CD4-positive, CD25-positive, alpha-beta regulatory T cell (primary cell): Measurements from ENCODE around the gene SLC10A7. TPM values are rescaled to one million over a fixed set of nuclear protein-coding genes. Genes with fewer than 3 reads are reported as not detected.

Experiments
- ATAC-seq, 2 donors: fragments of 150-1000 bp; cut with Tn5 transposase; one replicate each; pipeline ENCODE4 v1.10.0; 2021; ENCODE audit warnings: low read depth in 2 of 2, moderate number of reproducible peaks in 2 of 2, moderate library complexity in 1 of 2
- DNase-seq, 3 donors: peaks; one replicate each; pipeline versions ENCODE4 v3.0.0 to v3.0.0-alpha.2; 2012 to 2022; ENCODE audit warnings: mixed read lengths in 1 of 3
- H3K27ac ChIP-seq: one replicate; pipeline ENCODE4 v1.7.0; 2013; ENCODE audit warnings: mild to moderate bottlenecking, low read length; ENCODE audit not compliant: insufficient read depth, poor library complexity, severe bottlenecking
- H3K27me3 ChIP-seq: one replicate; pipeline ENCODE4 v1.7.0; 2013; ENCODE audit warnings: low read length; ENCODE audit not compliant: control insufficient read depth, insufficient read depth
- H3K36me3 ChIP-seq: one replicate; pipeline ENCODE4 v1.7.0; 2013; ENCODE audit warnings: mild to moderate bottlenecking, low read length, moderate library complexity; ENCODE audit not compliant: control insufficient read depth, insufficient read depth
- H3K4me1 ChIP-seq: 2 replicates; pipeline ENCODE4 v1.7.0; 2013; ENCODE audit warnings: mild to moderate bottlenecking, low read length; ENCODE audit not compliant: insufficient read depth, control insufficient read depth, poor library complexity, severe bottlenecking
- H3K4me3 ChIP-seq: one replicate; pipeline ENCODE4 v1.7.0; 2013; ENCODE audit warnings: low read depth, mild to moderate bottlenecking, low read length, moderate library complexity
- H3K9me3 ChIP-seq, 2 experiments: 1 replicate in 1 of 2; 2 replicates in 1 of 2; pipeline ENCODE4 v1.7.0; 2013; ENCODE audit warnings: low read length in 2 of 2, mild to moderate bottlenecking in 1 of 2, moderate library complexity in 1 of 2; ENCODE audit not compliant: control insufficient read depth in 2 of 2
- H3K27ac Mint-ChIP-seq, 3 donors: one replicate each; pipeline ENCODE4 v1.8.0; 2020 to 2022; ENCODE audit warnings: mild to moderate bottlenecking in 3 of 3, mixed read lengths in 3 of 3, moderate library complexity in 2 of 3
- H3K27me3 Mint-ChIP-seq: one replicate; pipeline ENCODE4 v1.8.0; 2022; ENCODE audit warnings: mild to moderate bottlenecking, mixed read lengths
- H3K36me3 Mint-ChIP-seq: one replicate; pipeline ENCODE4 v1.8.0; 2020; ENCODE audit warnings: mixed read lengths
- H3K4me1 Mint-ChIP-seq, 4 donors: one replicate each; pipeline ENCODE4 v1.8.0; 2020 to 2022; ENCODE audit warnings: mixed read lengths in 4 of 4, mild to moderate bottlenecking in 1 of 4
- H3K4me3 Mint-ChIP-seq, 4 donors: one replicate each; pipeline ENCODE4 v1.8.0; 2020 to 2022; ENCODE audit warnings: mild to moderate bottlenecking in 4 of 4, mixed read lengths in 4 of 4, moderate library complexity in 3 of 4
- H3K9me3 Mint-ChIP-seq, 7 donors: one replicate each; pipeline ENCODE4 v1.8.0; 2020 to 2022; ENCODE audit warnings: mixed read lengths in 7 of 7, mild to moderate bottlenecking in 3 of 7, moderate library complexity in 2 of 7
- polyA plus RNA-seq, 4 donors: library from polyadenylated mRNA; unstranded; fragments of 300-500 nt; fragmentation: Illumina TruSeq; gene quantifications; one replicate each; pipeline ENCODE4 v1.2.3, GENCODE V29; 2021
- total RNA-seq: library from RNA; stranded (reverse); gene quantifications from one replicate; pipeline ENCODE4 v1.2.3, GENCODE V29; 2022

The SLC10A7 gene
- total and polyA plus RNA-seq, 5 donors from 2014 or later, result 8.6 to 24.1 (median 10.4) TPM

GRCh38 chr4:146511381-146511780, 10.4 kb downstream of the SLC10A7 start:
- H3K4me1 Mint-ChIP-seq, result peaks cover 6 to 24% (median 12%) of the 10 kb centered on the region in 4 donors
- Histone ChIP-seq H3K27me3 (no peaks in the 10 kb centered on the region), H3K4me1 (no peaks in the 10 kb centered on the region), H3K9me3 (no peaks in the 10 kb centered on the region), H3K4me3 (no peak overlapping the region), H3K36me3 (peaks cover 6% of the 10 kb centered on the region), H3K27ac (no peak overlapping the region)
- no peak overlapping the region for H3K4me3 Mint-ChIP-seq
- no peak for DNase-seq
- no peak overlapping the region for H3K27ac Mint-ChIP-seq
- ATAC-seq, result no peak
- peaks cover 50% of the 10 kb centered on the region for H3K36me3 Mint-ChIP-seq
- H3K9me3 Mint-ChIP-seq, result no peaks in the 10 kb centered on the region
- H3K27me3 Mint-ChIP-seq, result no peaks in the 10 kb centered on the region

- Histone ChIP-seq H3K27me3 (no peaks in the 10 kb centered on the region), H3K36me3 (peaks cover 6% of the 10 kb centered on the region), H3K4me1 (no peaks in the 10 kb centered on the region), H3K27ac (no peak overlapping the region), H3K4me3 (no peak overlapping the region), H3K9me3 (no peaks in the 10 kb centered on the region)
- H3K36me3 Mint-ChIP-seq, result peaks cover 46% of the 10 kb centered on the region
- no peaks in the 10 kb centered on the region for H3K9me3 Mint-ChIP-seq
- H3K27me3 Mint-ChIP-seq, result no peaks in the 10 kb centered on the region
- ATAC-seq, result no peak
- H3K4me3 Mint-ChIP-seq, result no peak overlapping the region
- no peak overlapping the region for H3K27ac Mint-ChIP-seq
- no peak for DNase-seq
- H3K4me1 Mint-ChIP-seq, result peaks cover 6 to 20% (median 11%) of the 10 kb centered on the region in 4 donors
These were observed 10.8 kb downstream of the SLC10A7 start for GRCh38 chr4:146510942-146511341.

DNA sequence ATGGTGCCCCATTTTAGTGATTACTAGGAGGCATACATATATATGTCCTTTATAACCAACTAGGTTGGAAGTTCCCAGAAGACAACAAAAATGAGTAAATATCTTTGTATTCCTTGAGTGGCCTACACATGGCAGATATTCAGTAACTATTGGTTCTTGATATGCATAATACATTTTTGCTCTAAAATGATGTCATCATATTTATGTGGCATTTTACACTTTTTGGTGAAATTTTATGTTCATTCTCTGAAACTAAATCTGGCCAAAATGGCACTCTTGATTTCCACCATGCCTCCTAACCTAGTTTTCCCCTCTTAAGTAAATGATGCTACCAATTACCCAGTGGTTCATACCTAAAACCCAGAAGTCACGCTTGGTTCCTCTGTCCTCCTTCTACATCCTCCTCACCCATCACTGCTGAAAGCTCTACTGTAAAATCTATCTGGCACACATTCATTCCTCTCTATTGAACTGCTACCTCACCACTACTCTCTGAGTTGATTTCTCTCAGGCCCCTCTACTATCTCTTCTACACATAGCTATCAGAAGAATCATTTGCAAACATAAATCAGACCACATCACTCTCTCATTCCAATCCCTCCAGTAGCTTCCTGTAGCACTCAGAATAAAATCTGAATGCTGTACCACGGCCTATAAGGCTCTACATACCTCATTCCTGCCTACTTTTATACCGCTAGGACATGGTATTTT, 13.4 kb downstream of the SLC10A7 start:
- Histone ChIP-seq H3K27ac (no peak overlapping the region), H3K4me3 (no peak overlapping the region), H3K36me3 (peaks cover 6% of the 10 kb centered on the region), H3K4me1 (no peaks in the 10 kb centered on the region), H3K27me3 (no peaks in the 10 kb centered on the region), H3K9me3 (no peaks in the 10 kb centered on the region)
- ATAC-seq (no peak), DNase-seq (no peak)
- H3K4me1 Mint-ChIP-seq, result peaks cover 3 to 14% (median 9%) of the 10 kb centered on the region in 4 donors
- H3K27me3 Mint-ChIP-seq, result no peaks in the 10 kb centered on the region
- H3K36me3 Mint-ChIP-seq, result peaks cover 31% of the 10 kb centered on the region
- peak overlapping the region in 1 of 3 donors; percentile 5 for H3K27ac Mint-ChIP-seq
- H3K9me3 Mint-ChIP-seq, result no peaks in the 10 kb centered on the region
- no peak overlapping the region for H3K4me3 Mint-ChIP-seq

GRCh38 chr4:146507632-146508031, 14.1 kb downstream of the SLC10A7 start:
- Histone ChIP-seq H3K27me3 (no peaks in the 10 kb centered on the region), H3K4me3 (no peak overlapping the region), H3K27ac (no peak overlapping the region), H3K9me3 (no peaks in the 10 kb centered on the region), H3K36me3 (peaks cover 10% of the 10 kb centered on the region), H3K4me1 (no peaks in the 10 kb centered on the region)
- no peaks in the 10 kb centered on the region for H3K9me3 Mint-ChIP-seq
- no peak for ATAC-seq
- peaks cover 35% of the 10 kb centered on the region for H3K36me3 Mint-ChIP-seq
- no peaks in the 10 kb centered on the region for H3K27me3 Mint-ChIP-seq
- peaks cover 3 to 15% (median 9%) of the 10 kb centered on the region in 4 donors for H3K4me1 Mint-ChIP-seq
- no peak overlapping the region for H3K27ac Mint-ChIP-seq
- no peak for DNase-seq
- no peak overlapping the region for H3K4me3 Mint-ChIP-seq

DNA sequence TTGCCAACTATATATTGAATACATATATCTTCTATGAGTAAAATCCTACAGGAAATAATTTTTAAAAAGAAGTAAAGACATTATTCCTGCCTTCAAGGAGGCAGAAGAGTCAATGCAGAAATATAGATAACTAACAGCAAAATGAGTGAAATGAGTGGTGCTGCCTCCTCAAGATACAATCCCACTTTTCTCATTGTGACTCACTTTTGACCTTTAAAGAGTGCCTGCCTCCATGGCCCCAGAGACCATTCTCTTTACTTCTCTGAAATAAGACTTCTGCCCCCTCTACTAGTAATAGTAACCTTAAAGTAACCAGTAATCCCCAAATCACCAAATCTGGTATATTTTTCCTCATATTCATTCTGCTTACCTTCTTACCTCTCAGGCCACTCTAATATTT, 15.5 kb downstream of the SLC10A7 start:
- Mint-ChIP-seq H3K4me3 (no peak overlapping the region), H3K27me3 (no peaks in the 10 kb centered on the region), H3K27ac (no peak overlapping the region), H3K9me3 (no peaks in the 10 kb centered on the region), H3K36me3 (peaks cover 37% of the 10 kb centered on the region), H3K4me1 (peaks cover 3 to 17% (median 9%) of the 10 kb centered on the region in 4 donors)
- no peaks in the 10 kb centered on the region for H3K4me1 ChIP-seq
- no peaks in the 10 kb centered on the region for H3K9me3 ChIP-seq
- ATAC-seq (no peak), DNase-seq (no peak)
- no peak overlapping the region for H3K27ac ChIP-seq
- no peak overlapping the region for H3K4me3 ChIP-seq
- H3K27me3 ChIP-seq, result no peaks in the 10 kb centered on the region
- peaks cover 11% of the 10 kb centered on the region for H3K36me3 ChIP-seq

DNA sequence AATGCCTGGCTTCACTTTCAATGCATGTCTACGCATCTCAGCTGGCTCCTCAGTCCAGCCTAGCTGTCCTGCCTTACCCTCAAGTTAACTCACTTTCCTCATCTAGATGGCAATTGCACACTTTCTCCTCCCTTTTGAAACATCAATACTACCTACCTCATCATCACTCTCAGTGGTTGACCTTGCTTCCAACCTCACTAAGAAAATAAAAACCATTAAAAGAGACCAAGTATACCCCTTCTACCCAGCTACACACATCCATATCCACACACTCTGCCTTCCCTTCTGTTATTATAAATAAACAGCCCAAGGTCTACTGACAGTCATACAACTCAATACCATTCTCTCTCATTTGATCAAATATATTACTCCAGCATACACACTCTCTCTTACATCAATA, 21.5 kb downstream of the SLC10A7 start:
- DNase-seq, result no peak
- Mint-ChIP-seq H3K4me3 (no peak overlapping the region), H3K9me3 (no peaks in the 10 kb centered on the region), H3K27me3 (no peaks in the 10 kb centered on the region), H3K4me1 (peaks cover 15 to 25% (median 20%) of the 10 kb centered on the region in 4 donors), H3K27ac (no peak overlapping the region), H3K36me3 (peaks cover 13% of the 10 kb centered on the region)
- Histone ChIP-seq H3K27me3 (no peaks in the 10 kb centered on the region), H3K4me1 (peaks cover 4% of the 10 kb centered on the region), H3K9me3 (no peaks in the 10 kb centered on the region), H3K36me3 (peaks cover 11% of the 10 kb centered on the region), H3K27ac (no peak overlapping the region), H3K4me3 (no peak overlapping the region)
- ATAC-seq, result no peak

DNA sequence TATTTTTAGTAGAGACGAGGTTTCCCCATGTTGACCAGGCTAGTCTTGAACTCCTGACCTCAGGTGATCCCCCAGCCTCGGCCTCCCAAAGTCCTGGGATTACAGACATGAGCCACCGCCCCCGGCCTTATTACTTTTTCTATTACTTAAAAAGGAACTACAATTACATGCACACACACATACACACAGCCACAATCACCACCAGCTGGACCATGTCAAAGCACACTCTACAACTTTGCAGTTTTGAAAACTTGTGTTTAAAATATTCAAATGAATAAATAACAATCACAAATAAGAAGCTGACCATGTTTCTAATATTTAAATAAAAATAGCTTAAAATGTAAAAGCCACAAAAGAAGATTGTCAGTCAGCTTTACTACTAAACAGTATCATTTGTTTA, 23.4 kb downstream of the SLC10A7 start:
- Histone ChIP-seq H3K9me3 (no peaks in the 10 kb centered on the region), H3K4me1 (peaks cover 4% of the 10 kb centered on the region), H3K4me3 (no peak overlapping the region), H3K27ac (no peak overlapping the region), H3K27me3 (no peaks in the 10 kb centered on the region), H3K36me3 (peaks cover 5% of the 10 kb centered on the region)
- Mint-ChIP-seq H3K27me3 (no peaks in the 10 kb centered on the region), H3K36me3 (peaks cover 15% of the 10 kb centered on the region), H3K9me3 (no peaks in the 10 kb centered on the region), H3K27ac (no peak overlapping the region), H3K4me1 (peaks cover 15 to 27% (median 26%) of the 10 kb centered on the region in 4 donors), H3K4me3 (no peak overlapping the region)
- ATAC-seq (no peak), DNase-seq (no peak)

DNA sequence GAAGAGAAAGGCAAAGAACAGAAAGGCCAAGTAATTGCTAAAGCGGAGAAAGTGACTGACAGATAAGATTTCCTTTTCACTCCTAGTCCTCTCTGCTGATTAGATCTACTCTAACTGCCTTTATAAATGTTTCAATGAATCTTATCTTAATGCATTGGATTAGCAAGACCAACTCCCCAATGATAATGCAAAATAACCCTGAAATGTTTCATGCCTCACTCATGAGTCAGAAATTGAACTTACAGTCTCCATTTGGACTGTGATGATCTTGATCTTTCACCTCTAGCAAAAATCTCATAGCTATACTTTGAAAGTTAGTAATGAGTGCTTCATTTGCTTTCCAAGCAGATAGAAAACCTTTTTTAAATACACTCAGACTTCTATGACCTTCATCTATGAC, 26.5 kb downstream of the SLC10A7 start:
- H3K27me3 ChIP-seq, result no peaks in the 10 kb centered on the region
- H3K27ac Mint-ChIP-seq, result peak overlapping the region in 2 of 3 donors; percentile 57 to 78
- no peaks in the 10 kb centered on the region for H3K9me3 ChIP-seq
- H3K27ac ChIP-seq, result no peak overlapping the region
- no peak overlapping the region for H3K4me3 ChIP-seq
- H3K9me3 Mint-ChIP-seq, result peaks cover 0 to 3% (median 0%) of the 10 kb centered on the region in 7 donors
- H3K36me3 Mint-ChIP-seq, result peaks cover 16% of the 10 kb centered on the region
- peaks cover 4% of the 10 kb centered on the region for H3K4me1 ChIP-seq
- peaks cover 22 to 34% (median 25%) of the 10 kb centered on the region in 4 donors for H3K4me1 Mint-ChIP-seq
- DNase-seq, result no peak
- ATAC-seq, result no peak
- H3K36me3 ChIP-seq, result no peaks in the 10 kb centered on the region
- H3K27me3 Mint-ChIP-seq, result no peaks in the 10 kb centered on the region
- H3K4me3 Mint-ChIP-seq, result no peak overlapping the region
